Neutrophil (primary cell): ENCODE data around the gene LPCAT1.

Source experiments
- H3K27ac ChIP-seq: fragments of 200-600 bp; sonication (generic); 2 replicates; pipeline ENCODE4 v1.5.1; 2016; ENCODE audit warnings: mild to moderate bottlenecking, moderate library complexity
- H3K27me3 ChIP-seq: fragments of 200-600 bp; sonication (generic); 2 replicates; pipeline ENCODE4 v1.6.0; 2016; ENCODE audit warnings: mild to moderate bottlenecking
- H3K36me3 ChIP-seq: fragments of 200-600 bp; sonication (generic); 2 replicates; pipeline ENCODE4 v1.5.1; 2017
- H3K4me1 ChIP-seq, 2 experiments: fragments of 200-600 bp in 1 of 2; sonication (generic) in 1 of 2; 1 replicate in 1 of 2; 2 replicates in 1 of 2; pipeline versions ENCODE4 v1.5.1 to v1.6.1; 2013 to 2016; ENCODE audit warnings: low read depth in 1 of 2, low read length in 1 of 2, mild to moderate bottlenecking in 1 of 2, moderate library complexity in 1 of 2; ENCODE audit not compliant: control insufficient read depth in 1 of 2, insufficient read depth in 1 of 2
- H3K4me3 ChIP-seq, 2 experiments: fragments of 200-600 bp in 1 of 2; sonication (generic) in 1 of 2; 1 replicate in 1 of 2; 2 replicates in 1 of 2; pipeline ENCODE4 v1.5.1; 2013 to 2016; ENCODE audit warnings: low read depth in 1 of 2, low read length in 1 of 2, mild to moderate bottlenecking in 1 of 2, moderate library complexity in 1 of 2
- H3K9me3 ChIP-seq: fragments of 200-600 bp; sonication (generic); 2 replicates; pipeline ENCODE4 v1.5.1; 2016
- TF ChIP-seq, protein P1 (sequence below): fragments of 200-600 bp; sonication (generic); IDR thresholded peaks from 2 replicates; pipeline ENCODE4 v1.5.1; 2016; ENCODE audit warnings: antibody characterized with exemption

The LPCAT1 gene

DNA sequence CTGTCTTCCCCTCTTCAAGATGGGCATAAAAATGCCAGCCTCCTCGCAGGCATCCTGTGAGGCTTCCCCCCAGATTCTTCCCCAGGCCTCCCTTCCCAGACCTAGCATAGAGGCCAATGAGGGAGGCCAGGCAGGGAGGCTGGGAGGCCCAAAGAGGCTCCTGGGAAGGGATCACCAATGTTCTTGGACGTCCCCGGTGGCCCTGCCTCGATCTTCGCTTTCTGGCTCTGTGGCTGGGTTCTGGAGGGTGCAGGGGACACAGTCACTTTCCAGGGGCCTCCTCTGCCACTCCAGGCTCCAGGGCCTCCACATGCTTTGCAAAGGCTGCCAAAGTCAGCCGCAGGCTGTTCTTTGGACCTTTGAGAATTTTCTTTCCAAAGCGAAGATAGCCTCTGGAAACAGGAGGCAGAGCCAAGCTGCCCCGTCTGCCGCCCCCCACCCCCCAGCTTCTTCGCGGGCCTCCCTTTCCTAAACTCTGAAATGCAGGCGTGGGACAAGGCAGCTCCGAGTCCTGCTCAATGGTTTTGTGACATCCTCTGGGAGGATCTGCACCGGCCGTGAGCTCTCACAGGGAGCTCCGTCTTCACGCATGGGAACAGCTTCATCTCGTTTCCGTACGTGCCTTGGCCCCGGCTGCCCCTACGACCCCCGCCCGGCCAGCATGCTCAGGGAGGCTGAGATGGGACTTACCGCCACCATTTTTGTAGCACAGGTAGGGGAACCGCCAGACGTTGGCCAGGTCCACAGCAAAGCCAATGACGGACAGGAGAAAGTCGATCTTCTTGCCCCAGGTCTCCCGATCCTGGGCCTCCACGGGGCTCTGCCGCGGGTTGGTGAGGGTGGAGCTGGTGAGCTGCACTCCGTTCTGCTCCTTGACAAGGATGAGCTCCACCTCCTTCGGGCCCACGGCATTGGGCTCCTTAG, 81.3 kb downstream of the LPCAT1 start:
- H3K4me3 ChIP-seq: no peak overlapping the region
- TF ChIP-seq, protein P1, sequence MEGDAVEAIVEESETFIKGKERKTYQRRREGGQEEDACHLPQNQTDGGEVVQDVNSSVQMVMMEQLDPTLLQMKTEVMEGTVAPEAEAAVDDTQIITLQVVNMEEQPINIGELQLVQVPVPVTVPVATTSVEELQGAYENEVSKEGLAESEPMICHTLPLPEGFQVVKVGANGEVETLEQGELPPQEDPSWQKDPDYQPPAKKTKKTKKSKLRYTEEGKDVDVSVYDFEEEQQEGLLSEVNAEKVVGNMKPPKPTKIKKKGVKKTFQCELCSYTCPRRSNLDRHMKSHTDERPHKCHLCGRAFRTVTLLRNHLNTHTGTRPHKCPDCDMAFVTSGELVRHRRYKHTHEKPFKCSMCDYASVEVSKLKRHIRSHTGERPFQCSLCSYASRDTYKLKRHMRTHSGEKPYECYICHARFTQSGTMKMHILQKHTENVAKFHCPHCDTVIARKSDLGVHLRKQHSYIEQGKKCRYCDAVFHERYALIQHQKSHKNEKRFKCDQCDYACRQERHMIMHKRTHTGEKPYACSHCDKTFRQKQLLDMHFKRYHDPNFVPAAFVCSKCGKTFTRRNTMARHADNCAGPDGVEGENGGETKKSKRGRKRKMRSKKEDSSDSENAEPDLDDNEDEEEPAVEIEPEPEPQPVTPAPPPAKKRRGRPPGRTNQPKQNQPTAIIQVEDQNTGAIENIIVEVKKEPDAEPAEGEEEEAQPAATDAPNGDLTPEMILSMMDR: no peak
- H3K36me3 ChIP-seq: no peaks in the 10 kb centered on the region
- H3K27ac ChIP-seq: no peak overlapping the region
- peaks cover 96% of the 10 kb centered on the region for H3K27me3 ChIP-seq
- no peaks in the 10 kb centered on the region for H3K9me3 ChIP-seq
- peaks cover 0 to 5% of the 10 kb centered on the region in 2 experiments for H3K4me1 ChIP-seq

DNA sequence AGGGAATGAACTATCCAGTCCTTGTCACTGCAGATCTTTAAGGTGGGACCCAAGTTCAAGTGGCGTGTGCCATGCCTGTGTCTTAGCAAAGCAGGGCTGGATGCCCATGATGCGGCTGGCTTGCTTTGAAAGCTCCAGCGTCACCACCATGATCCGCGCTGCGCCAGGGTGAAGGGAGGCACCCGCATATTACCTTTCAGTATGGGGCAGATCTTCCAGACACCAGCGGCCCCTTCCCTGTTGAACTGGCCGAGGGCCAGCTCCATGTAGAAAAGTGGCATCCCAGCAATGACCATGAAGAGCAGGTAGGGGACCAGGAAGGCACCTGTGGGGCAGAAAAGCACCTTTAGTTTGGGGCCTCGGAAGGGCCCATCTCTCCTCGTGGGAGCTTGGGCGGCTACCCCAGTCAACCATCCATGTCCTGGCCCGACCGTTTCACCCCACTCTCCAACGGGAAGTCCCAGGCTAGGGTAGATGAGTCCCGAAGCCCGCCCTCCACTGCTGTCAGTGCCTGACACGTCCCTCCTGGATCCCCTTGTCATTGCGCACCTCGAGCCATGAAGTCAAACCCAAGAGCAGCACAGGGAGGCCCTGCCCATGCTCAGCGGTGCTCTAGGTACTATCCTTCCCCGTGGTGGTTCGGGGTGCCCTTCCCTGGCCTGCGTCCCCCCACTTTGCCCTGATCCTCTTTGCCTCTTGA, 82.4 kb downstream of the LPCAT1 start:
- peaks cover 0 to 5% of the 10 kb centered on the region in 2 experiments for H3K4me1 ChIP-seq
- peaks cover 87% of the 10 kb centered on the region for H3K27me3 ChIP-seq
- H3K27ac ChIP-seq: no peak overlapping the region
- TF ChIP-seq, protein P1: no peak
- H3K4me3 ChIP-seq: no peak overlapping the region
- no peaks in the 10 kb centered on the region for H3K36me3 ChIP-seq
- H3K9me3 ChIP-seq: no peaks in the 10 kb centered on the region

DNA sequence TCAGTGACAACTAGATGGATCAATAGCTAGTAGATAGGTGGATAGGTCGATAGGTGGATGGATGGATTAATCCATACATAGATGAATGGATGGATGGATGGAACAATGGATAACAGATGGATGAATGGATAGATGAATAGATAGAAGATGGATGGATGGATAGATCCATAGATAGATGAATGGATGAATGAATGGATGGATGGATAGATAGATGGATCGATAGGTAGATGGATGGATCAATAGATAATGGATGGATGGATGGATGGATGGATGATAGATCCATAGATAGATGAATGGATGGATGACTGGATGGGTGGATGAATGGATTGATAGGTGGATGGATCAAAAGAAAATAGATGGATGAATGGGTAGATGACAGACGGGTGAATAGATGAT, 83.7 kb downstream of the LPCAT1 start:
- H3K36me3 ChIP-seq: no peaks in the 10 kb centered on the region
- H3K27me3 ChIP-seq: peaks cover 74% of the 10 kb centered on the region
- TF ChIP-seq, protein P1: no peak
- H3K9me3 ChIP-seq: no peaks in the 10 kb centered on the region
- H3K27ac ChIP-seq: no peak overlapping the region
- H3K4me1 ChIP-seq: peaks cover 0 to 2% of the 10 kb centered on the region in 2 experiments
- H3K4me3 ChIP-seq: no peak overlapping the region

DNA sequence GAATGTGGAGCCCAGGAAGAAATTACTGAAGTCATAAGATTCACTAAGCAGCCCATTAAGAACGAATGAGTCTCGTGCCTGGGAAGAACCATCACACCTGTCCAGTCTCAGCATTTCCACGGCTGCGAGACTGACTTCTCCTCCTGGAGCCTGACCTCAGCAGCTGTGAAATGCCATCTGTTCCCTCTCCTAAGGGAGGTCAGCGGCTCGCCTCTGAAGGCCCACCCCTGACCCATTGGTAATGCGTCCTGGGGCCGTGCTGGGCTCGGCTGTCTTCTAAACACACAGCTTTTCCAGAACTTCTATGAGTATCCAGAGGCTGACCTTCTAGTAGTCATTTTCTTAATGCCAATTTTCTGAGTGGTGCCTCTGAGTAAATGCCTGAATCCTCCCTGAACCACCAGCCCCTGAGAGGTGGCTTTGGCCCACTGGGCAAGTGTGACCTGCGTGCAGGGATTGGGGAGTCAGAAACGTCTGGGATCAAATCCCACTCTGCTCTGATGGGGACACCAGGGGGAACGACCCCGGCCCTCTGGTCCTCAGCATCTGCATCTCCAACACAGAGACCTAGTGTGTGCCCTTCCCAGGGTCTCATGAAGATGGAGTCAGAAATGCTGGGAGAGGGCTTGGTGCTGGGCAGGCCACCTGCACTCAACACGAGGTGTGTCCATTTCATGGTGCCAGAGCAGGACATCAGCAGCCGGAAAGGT, 84.2 kb downstream of the LPCAT1 start:
- Histone ChIP-seq H3K27ac (no peak overlapping the region), H3K4me1 (no peaks in the 10 kb centered on the region), H3K9me3 (no peaks in the 10 kb centered on the region), H3K4me3 (no peak overlapping the region), H3K27me3 (peaks cover 69% of the 10 kb centered on the region), H3K36me3 (no peaks in the 10 kb centered on the region)
- TF ChIP-seq, protein P1: no peak

DNA sequence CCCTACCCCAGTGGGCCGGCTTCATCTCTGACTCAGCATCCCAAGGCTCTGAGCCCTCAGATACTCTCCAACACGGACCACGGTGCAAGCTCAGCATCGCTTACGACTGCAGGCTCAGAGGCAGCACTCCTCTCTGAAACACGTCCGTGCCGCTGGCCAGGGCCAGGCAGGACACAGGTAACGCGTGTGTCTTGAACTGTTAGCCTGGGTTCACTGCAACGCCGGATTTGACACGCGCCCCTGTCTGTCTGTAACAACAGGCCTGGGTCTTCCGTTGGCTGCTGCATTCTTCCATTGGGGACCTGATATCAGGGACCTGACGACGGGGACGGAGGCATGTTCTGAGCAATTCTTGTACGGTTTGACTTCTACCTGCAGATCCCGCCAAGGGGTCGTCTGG, 84.9 kb downstream of the LPCAT1 start:
- Histone ChIP-seq H3K27ac (no peak overlapping the region), H3K9me3 (no peaks in the 10 kb centered on the region), H3K36me3 (no peaks in the 10 kb centered on the region), H3K4me3 (no peak overlapping the region), H3K4me1 (no peaks in the 10 kb centered on the region), H3K27me3 (peaks cover 62% of the 10 kb centered on the region)
- TF ChIP-seq, protein P1: no peak
